Kidney epithelial cell (primary cell): ENCODE measurements around the gene SIDT1. TPM values are rescaled to one million over a fixed set of nuclear protein-coding genes. Genes with fewer than 3 reads are reported as not detected.

ENCODE experiments used
- DNase-seq: peaks from one replicate; pipeline ENCODE4 v3.0.0-alpha.2; 2010; ENCODE audit warnings: low read depth
- H3K27me3 ChIP-seq: 2 replicates; pipeline ENCODE4 v1.6.0; 2011; ENCODE audit warnings: low read length; ENCODE audit not compliant: control insufficient read depth, insufficient read depth
- H3K36me3 ChIP-seq: 2 replicates; pipeline ENCODE4 v1.5.1; 2011; ENCODE audit warnings: low read length; ENCODE audit not compliant: control insufficient read depth, insufficient read depth
- H3K4me3 ChIP-seq: 2 replicates; pipeline ENCODE4 v1.5.1; 2011; ENCODE audit warnings: low read depth, mild to moderate bottlenecking, control low read depth, low read length
- CTCF ChIP-seq: IDR thresholded peaks from 2 replicates; pipeline ENCODE4 v1.5.1; 2011; ENCODE audit warnings: mild to moderate bottlenecking, moderate library complexity, low read length, control low read depth, inconsistent platforms; ENCODE audit not compliant: insufficient read depth, poor library complexity, severe bottlenecking
- total RNA-seq: library from RNA; depleted of rRNA; stranded (reverse); fragments of >200 nt; gene quantifications from 2 replicates; pipeline ENCODE4 v1.2.3, GENCODE V29; 2015

Gene SIDT1
- total RNA-seq, 1 donor from 2014 or later, result 0.04 TPM

GRCh38 chr3:113625834-113626233, 93.5 kb downstream of the SIDT1 start:
- no peak for TF ChIP-seq CTCF
- Histone ChIP-seq H3K4me3 (no peak overlapping the region), H3K27me3 (peaks cover 3% of the 10 kb centered on the region), H3K36me3 (no peaks in the 10 kb centered on the region)
- no peak for DNase-seq

GRCh38 chr3:113626503-113627371, 94.4 kb downstream of the SIDT1 start:
- Histone ChIP-seq H3K4me3 (no peak overlapping the region), H3K36me3 (no peaks in the 10 kb centered on the region), H3K27me3 (peaks cover 3% of the 10 kb centered on the region)
- peak; percentile 97 for TF ChIP-seq CTCF
- DNase-seq, result no peak

GRCh38 chr3:113628316-113628715, 96.0 kb downstream of the SIDT1 start:
- DNase-seq, result no peak
- Histone ChIP-seq H3K36me3 (no peaks in the 10 kb centered on the region), H3K27me3 (peaks cover 2% of the 10 kb centered on the region), H3K4me3 (no peak overlapping the region)
- no peak for TF ChIP-seq CTCF

- DNase-seq, result no peak
Observed at GRCh38 chr3:113628788-113629187, 96.4 kb downstream of the SIDT1 start.

GRCh38 chr3:113629584-113630421, 97.4 kb downstream of the SIDT1 start:
- Histone ChIP-seq H3K4me3 (no peak overlapping the region), H3K36me3 (no peaks in the 10 kb centered on the region), H3K27me3 (no peaks in the 10 kb centered on the region)
- TF ChIP-seq CTCF, result no peak
- DNase-seq, result no peak

More at GRCh38 chr3:113628788-113629187, 96.4 kb downstream of the SIDT1 start:
- TF ChIP-seq CTCF, result no peak
- Histone ChIP-seq H3K27me3 (no peaks in the 10 kb centered on the region), H3K36me3 (no peaks in the 10 kb centered on the region), H3K4me3 (no peak overlapping the region)
